ENCODE data around the gene CNBD2. TPM values are rescaled to one million over a fixed set of nuclear protein-coding genes. Genes with fewer than 3 reads are reported as not detected.

The CNBD2 gene
- total and polyA plus RNA-seq, 10 of the 15 experiments (the other 5 are each of a cell fraction or from before 2014, with no cell fraction given): 0.86 to 7.4 (median 4.6) TPM

DNA sequence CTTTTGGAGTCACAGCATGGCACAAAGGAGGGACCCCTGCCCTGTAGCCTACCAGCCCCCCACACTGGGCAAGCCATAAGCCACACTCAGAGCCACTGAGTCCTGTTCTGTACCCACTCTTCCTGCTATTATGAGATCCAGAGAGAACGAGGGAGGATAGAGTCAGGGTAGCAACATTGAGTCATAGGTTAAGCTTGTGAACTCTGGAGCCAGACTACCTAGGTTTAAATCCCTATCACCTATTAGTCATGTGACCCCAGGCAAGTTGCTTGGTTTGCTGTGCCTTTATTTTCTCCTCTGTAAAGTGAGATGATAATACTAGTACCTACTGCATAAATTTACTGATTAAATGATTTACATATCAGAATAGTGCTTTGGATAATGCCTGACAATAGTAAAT, 540 bp downstream of the CNBD2 start:
- H3K4me3 ChIP-seq: no peak overlapping the region
- in situ Hi-C loops (cut with MboI): no loop called here
- ATAC-seq (no peak), FAIRE-seq (no peak), DNase-seq (ENCODE audit: low read depth, low spot score) (no peak)
- no peak overlapping the region for H2AFZ ChIP-seq (ENCODE audit: control insufficient read depth, low read depth, low read length)
- H3K9me3 ChIP-seq (replicated peaks; ENCODE audit: control insufficient read depth, insufficient read depth, low read length): no peaks in the 10 kb centered on the region
- POLR2A ChIA-PET: no interaction called here
- SMC1A ChIA-PET (ENCODE audit: uncharacterized antibody, unreplicated experiment): interaction anchor here (1.8 kb wide), 1 partner anchor 13 kb away, joined by 4 read pairs; no protein-coding TSS in a partner anchor
- CTCF ChIA-PET: interaction anchor here (0.8 kb wide), 1 partner anchor 15 kb away, joined by 3 read pairs; the partner anchor contains the start of gene SCAND1
- H3K9ac ChIP-seq (ENCODE audit: control insufficient read depth, insufficient read depth, low read length): no peak overlapping the region
- H3K79me2 ChIP-seq (ENCODE audit: control insufficient read depth, insufficient read depth, low read length): no peaks in the 10 kb centered on the region
- 72% methylated on average over 1 of the region's 1 CpG for WGBS (ENCODE audit: insufficient coverage, insufficient replicate concordance, low lambda C conversion rate, missing lambda C conversion rate)
- H3K27me3 ChIP-seq (replicated peaks in 1 of 2; ENCODE audit: control insufficient read depth in 2 of 2, insufficient read depth in 2 of 2, low read length in 1 of 2): no peaks in the 10 kb centered on the region; a peak in 2 of 4 replicates
- RAD21 ChIA-PET (ENCODE audit: unreplicated experiment): no interaction called here
- H3K4me2 ChIP-seq (ENCODE audit: control insufficient read depth, insufficient read depth): no peak overlapping the region
- H3K4me1 ChIP-seq (ENCODE audit: control insufficient read depth, insufficient read depth, low read length): no peaks in the 10 kb centered on the region
- intact Hi-C loops (cut with micrococcal nuclease; ENCODE audit: unreplicated experiment): no loop called here
- H4K20me1 ChIP-seq (ENCODE audit: control insufficient read depth, insufficient read depth): no peaks in the 10 kb centered on the region
- H3K36me3 ChIP-seq (ENCODE audit: control insufficient read depth in 2 of 2, insufficient read depth in 2 of 2, low read length in 1 of 2): no peaks in the 10 kb centered on the region
- BruUV-seq (replicated peaks): no TSS peak
- no peak overlapping the region for H3K27ac ChIP-seq (ENCODE audit: control insufficient read depth, insufficient read depth)
- TF ChIP-seq, protein P1, sequence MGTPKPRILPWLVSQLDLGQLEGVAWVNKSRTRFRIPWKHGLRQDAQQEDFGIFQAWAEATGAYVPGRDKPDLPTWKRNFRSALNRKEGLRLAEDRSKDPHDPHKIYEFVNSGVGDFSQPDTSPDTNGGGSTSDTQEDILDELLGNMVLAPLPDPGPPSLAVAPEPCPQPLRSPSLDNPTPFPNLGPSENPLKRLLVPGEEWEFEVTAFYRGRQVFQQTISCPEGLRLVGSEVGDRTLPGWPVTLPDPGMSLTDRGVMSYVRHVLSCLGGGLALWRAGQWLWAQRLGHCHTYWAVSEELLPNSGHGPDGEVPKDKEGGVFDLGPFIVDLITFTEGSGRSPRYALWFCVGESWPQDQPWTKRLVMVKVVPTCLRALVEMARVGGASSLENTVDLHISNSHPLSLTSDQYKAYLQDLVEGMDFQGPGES (IDR thresholded peaks at IDR 0.05): no peak
- TF ChIP-seq ZZZ3 (IDR thresholded peaks at IDR 0.05; ENCODE audit: control insufficient read depth, insufficient read length, low read depth) (no peak), CREM (IDR thresholded peaks at IDR 0.05; ENCODE audit: low read depth) (no peak), EED (IDR thresholded peaks at IDR 0.05; ENCODE audit: low read depth) (no peak), NR2C2 (IDR thresholded peaks at IDR 0.05; ENCODE audit: borderline replicate concordance, control insufficient read depth, insufficient read length, low read depth) (no peak), EGR1 (IDR thresholded peaks at IDR 0.05; ENCODE audit: borderline replicate concordance in 1 of 2, low read depth in 2 of 2, low read length in 2 of 2) (no peak), BRCA1 (IDR thresholded peaks at IDR 0.05; ENCODE audit: low read depth, low read length) (no peak), BHLHE40 (IDR thresholded peaks at IDR 0.05; ENCODE audit: borderline replicate concordance in 1 of 2, low read depth in 2 of 2, low read length in 1 of 2) (no peak), TARDBP (IDR thresholded peaks at IDR 0.05; ENCODE audit: borderline replicate concordance) (no peak), MLLT1 (IDR thresholded peaks at IDR 0.05) (no peak), E2F4 (IDR thresholded peaks at IDR 0.05; ENCODE audit: low read depth, low read length) (no peak), MEF2A (IDR thresholded peaks at IDR 0.05; ENCODE audit: insufficient read depth, low read depth, low read length) (no peak)
- TF ChIP-seq, protein P2, sequence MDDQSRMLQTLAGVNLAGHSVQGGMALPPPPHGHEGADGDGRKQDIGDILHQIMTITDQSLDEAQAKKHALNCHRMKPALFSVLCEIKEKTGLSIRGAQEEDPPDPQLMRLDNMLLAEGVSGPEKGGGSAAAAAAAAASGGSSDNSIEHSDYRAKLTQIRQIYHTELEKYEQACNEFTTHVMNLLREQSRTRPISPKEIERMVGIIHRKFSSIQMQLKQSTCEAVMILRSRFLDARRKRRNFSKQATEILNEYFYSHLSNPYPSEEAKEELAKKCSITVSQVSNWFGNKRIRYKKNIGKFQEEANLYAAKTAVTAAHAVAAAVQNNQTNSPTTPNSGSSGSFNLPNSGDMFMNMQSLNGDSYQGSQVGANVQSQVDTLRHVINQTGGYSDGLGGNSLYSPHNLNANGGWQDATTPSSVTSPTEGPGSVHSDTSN (IDR thresholded peaks at IDR 0.05; ENCODE audit: insufficient replicate concordance, low read depth, low read length): no peak
- TF ChIP-seq, protein P3, sequence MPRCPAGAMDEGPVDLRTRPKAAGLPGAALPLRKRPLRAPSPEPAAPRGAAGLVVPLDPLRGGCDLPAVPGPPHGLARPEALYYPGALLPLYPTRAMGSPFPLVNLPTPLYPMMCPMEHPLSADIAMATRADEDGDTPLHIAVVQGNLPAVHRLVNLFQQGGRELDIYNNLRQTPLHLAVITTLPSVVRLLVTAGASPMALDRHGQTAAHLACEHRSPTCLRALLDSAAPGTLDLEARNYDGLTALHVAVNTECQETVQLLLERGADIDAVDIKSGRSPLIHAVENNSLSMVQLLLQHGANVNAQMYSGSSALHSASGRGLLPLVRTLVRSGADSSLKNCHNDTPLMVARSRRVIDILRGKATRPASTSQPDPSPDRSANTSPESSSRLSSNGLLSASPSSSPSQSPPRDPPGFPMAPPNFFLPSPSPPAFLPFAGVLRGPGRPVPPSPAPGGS (IDR thresholded peaks at IDR 0.05; ENCODE audit: borderline replicate concordance, insufficient read depth, low read depth, low read length, poor library complexity, severe bottlenecking): no peak
- TF ChIP-seq, protein P4, sequence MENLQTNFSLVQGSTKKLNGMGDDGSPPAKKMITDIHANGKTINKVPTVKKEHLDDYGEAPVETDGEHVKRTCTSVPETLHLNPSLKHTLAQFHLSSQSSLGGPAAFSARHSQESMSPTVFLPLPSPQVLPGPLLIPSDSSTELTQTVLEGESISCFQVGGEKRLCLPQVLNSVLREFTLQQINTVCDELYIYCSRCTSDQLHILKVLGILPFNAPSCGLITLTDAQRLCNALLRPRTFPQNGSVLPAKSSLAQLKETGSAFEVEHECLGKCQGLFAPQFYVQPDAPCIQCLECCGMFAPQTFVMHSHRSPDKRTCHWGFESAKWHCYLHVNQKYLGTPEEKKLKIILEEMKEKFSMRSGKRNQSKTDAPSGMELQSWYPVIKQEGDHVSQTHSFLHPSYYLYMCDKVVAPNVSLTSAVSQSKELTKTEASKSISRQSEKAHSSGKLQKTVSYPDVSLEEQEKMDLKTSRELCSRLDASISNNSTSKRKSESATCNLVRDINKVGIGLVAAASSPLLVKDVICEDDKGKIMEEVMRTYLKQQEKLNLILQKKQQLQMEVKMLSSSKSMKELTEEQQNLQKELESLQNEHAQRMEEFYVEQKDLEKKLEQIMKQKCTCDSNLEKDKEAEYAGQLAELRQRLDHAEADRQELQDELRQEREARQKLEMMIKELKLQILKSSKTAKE (IDR thresholded peaks at IDR 0.05; ENCODE audit: low read depth, poor library complexity, severe bottlenecking): no peak

All from GM12878 (cell line).